Mesothelial cell of epicardium (in vitro differentiated cells): ENCODE data around the gene SLC23A3. TPM values are rescaled to one million over a fixed set of nuclear protein-coding genes. Genes with fewer than 3 reads are reported as not detected.
A peak's percentile ranks its signal among the peaks of the same experiment; 100 is the strongest.

Experiments
- DNase-seq, 2 experiments: peaks; one replicate each; pipeline ENCODE4 v3.0.0; 2021; ENCODE audit warnings: low spot score in 2 of 2; ENCODE audit not compliant: unreplicated experiment in 2 of 2
- H3K27ac Mint-ChIP-seq: 2 replicates; pipeline ENCODE4 v1.8.0; 2021; ENCODE audit warnings: mixed read lengths
- H3K27me3 Mint-ChIP-seq: 2 replicates; pipeline ENCODE4 v1.8.0; 2021; ENCODE audit warnings: low read depth, mixed read lengths
- H3K36me3 Mint-ChIP-seq: 2 replicates; pipeline ENCODE4 v1.8.0; 2021; ENCODE audit warnings: mixed read lengths
- H3K4me1 Mint-ChIP-seq: 2 replicates; pipeline ENCODE4 v1.8.0; 2021; ENCODE audit warnings: mixed read lengths
- H3K4me3 Mint-ChIP-seq: 2 replicates; pipeline ENCODE4 v1.8.0; 2021; ENCODE audit warnings: mild to moderate bottlenecking, moderate library complexity, mixed read lengths
- H3K9me3 Mint-ChIP-seq: 2 replicates; pipeline ENCODE4 v1.8.0; 2021; ENCODE audit warnings: mixed read lengths
- CTCF ChIP-seq: fragments of 200-600 bp; sonication (generic); IDR thresholded peaks from one replicate; pipeline ENCODE4 v1.5.0; 2021; ENCODE audit warnings: antibody characterized with exemption; ENCODE audit not compliant: unreplicated experiment
- total RNA-seq: library from RNA; stranded (reverse); gene quantifications from 3 replicates; pipeline ENCODE4 v1.2.1, GENCODE V29; 2021

The SLC23A3 gene
- total RNA-seq, 1 donor from 2014 or later, result 1.6 TPM

- peaks cover 21% of the 10 kb centered on the region for H3K36me3 Mint-ChIP-seq
- no peak overlapping the region for H3K27ac Mint-ChIP-seq
- no peaks in the 10 kb centered on the region for H3K9me3 Mint-ChIP-seq
- H3K4me3 Mint-ChIP-seq, result no peak overlapping the region
- H3K4me1 Mint-ChIP-seq, result peaks cover 7% of the 10 kb centered on the region
- H3K27me3 Mint-ChIP-seq, result no peaks in the 10 kb centered on the region
- no peak for DNase-seq
- TF ChIP-seq CTCF, result no peak
Observed at GRCh38 chr2:219183151-219183772, 13.4 kb upstream of the SLC23A3 start.

GRCh38 chr2:219182331-219183150, 12.7 kb upstream of the SLC23A3 start:
- H3K27me3 Mint-ChIP-seq, result no peaks in the 10 kb centered on the region
- peaks cover 8% of the 10 kb centered on the region for H3K4me1 Mint-ChIP-seq
- no peaks in the 10 kb centered on the region for H3K9me3 Mint-ChIP-seq
- H3K36me3 Mint-ChIP-seq, result peaks cover 21% of the 10 kb centered on the region
- DNase-seq, result no peak
- H3K27ac Mint-ChIP-seq, result no peak overlapping the region
- no peak for TF ChIP-seq CTCF
- H3K4me3 Mint-ChIP-seq, result no peak overlapping the region

GRCh38 chr2:219181531-219181930, 11.7 kb upstream of the SLC23A3 start:
- TF ChIP-seq CTCF, result no peak
- DNase-seq, result no peak
- Mint-ChIP-seq H3K4me1 (peaks cover 13% of the 10 kb centered on the region), H3K27me3 (no peaks in the 10 kb centered on the region), H3K36me3 (peaks cover 21% of the 10 kb centered on the region), H3K27ac (no peak overlapping the region), H3K4me3 (no peak overlapping the region), H3K9me3 (no peaks in the 10 kb centered on the region)

- Mint-ChIP-seq H3K4me3 (no peak overlapping the region), H3K4me1 (peaks cover 16% of the 10 kb centered on the region), H3K27me3 (no peaks in the 10 kb centered on the region), H3K27ac (no peak overlapping the region), H3K9me3 (no peaks in the 10 kb centered on the region), H3K36me3 (peaks cover 21% of the 10 kb centered on the region)
- no peak for TF ChIP-seq CTCF
- DNase-seq, result no peak
Observed at GRCh38 chr2:219180961-219181360, 11.1 kb upstream of the SLC23A3 start.

- DNase-seq, result no peak
- no peak for TF ChIP-seq CTCF
- Mint-ChIP-seq H3K27ac (no peak overlapping the region), H3K27me3 (no peaks in the 10 kb centered on the region), H3K9me3 (no peaks in the 10 kb centered on the region), H3K4me1 (peaks cover 22% of the 10 kb centered on the region), H3K36me3 (peaks cover 16% of the 10 kb centered on the region), H3K4me3 (peak overlapping the region; percentile 78)
Observed at GRCh38 chr2:219179601-219180465, 10.0 kb upstream of the SLC23A3 start.
